GM12873 (cell line): ENCODE measurements around the gene RMDN2.

Source experiments
- CTCF ChIP-seq: IDR thresholded peaks from 2 replicates; pipeline ENCODE4 v1.5.1; 2012; ENCODE audit warnings: low read depth, mild to moderate bottlenecking, moderate library complexity, low read length, control low read depth; ENCODE audit not compliant: insufficient read depth; ENCODE audit errors: missing control alignments

The RMDN2 gene

GRCh38 chr2:38030635-38031355, 105.7 kb downstream of the RMDN2 start:
- TF ChIP-seq CTCF = no peak

GRCh38 chr2:38032946-38033345, 107.9 kb downstream of the RMDN2 start:
- no peak for TF ChIP-seq CTCF

DNA sequence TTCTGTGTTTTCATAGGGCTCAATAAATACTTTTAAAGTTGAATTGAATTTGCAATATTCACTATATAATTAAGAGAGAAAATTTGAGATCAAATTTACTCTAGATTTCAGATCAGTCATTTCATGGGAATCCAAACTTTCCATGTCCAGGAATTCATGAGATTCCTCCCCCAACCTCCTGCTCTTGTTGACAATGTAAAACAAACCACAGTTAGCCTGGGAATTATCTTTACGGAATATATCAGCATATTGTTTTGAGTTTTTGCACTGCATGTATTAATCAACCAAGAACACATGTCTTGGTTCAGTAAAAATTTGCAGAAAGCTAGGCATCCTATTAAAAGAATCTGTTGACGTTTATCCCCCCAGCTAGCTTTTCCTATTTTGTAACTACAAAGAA, 108.6 kb downstream of the RMDN2 start:
- no peak for TF ChIP-seq CTCF

DNA sequence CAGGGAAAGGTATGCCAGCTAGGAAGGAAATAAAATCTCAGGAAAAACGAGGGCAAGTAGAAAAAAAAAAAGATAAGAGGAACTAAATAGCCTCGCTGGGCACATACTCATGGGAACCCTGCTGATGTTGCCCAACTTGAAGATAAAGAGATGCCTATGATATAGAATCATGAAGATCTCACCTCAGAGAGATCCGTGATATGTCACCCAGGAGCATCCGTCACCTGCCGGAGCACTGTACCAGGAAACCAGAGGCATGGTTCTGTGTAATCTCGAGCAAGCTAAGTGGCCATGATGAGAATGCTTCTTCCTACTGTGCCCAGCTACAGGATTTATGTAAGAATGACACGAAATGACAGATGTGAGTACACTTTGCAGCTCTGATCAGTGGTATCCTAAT, 110.9 kb downstream of the RMDN2 start:
- no peak for TF ChIP-seq CTCF

- TF ChIP-seq CTCF = no peak
These were observed 112.2 kb downstream of the RMDN2 start for GRCh38 chr2:38037325-38037724.

DNA sequence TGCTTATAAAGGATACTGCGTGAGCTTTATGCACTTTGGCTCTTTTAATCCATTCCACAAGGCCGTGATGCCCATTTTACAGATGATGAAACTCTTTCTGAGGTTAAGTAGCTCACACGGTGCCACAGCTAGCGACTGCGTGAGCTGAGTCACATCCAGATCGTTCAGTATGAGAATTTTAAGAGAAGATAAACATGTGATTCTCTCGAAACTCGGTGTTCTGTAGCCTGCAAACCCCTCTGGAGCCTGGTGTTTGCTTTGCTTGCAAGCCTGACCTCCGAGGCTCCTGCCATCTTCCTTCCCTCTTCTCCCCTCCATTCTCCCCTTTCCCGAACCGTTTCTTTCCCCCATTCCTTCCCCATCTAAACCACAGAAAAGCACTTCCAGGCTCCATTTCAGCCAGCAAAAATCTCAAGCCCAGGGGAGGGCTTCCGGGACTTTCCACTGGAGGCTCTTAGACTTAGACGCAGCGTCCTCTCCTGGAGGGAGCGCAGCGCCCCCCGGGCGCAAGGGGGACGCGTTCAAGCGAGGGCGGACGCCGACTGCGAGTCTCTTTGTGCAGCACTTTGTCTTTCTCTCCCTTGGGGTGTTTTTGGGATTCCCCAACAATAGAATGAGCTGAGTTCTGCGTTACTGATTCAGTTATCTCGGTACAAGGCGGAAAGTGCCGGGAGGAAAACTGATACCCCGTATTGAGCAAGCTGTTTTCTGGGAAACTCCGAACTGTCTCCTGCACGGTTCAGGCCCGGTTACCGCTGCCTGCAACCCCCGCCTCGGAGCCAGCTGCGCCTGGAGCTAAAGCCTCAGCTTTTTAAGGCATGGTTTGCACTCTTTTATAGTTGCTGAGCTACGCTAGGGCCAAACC, 112.9 kb downstream of the RMDN2 start:
- TF ChIP-seq CTCF = peak; percentile 49

- TF ChIP-seq CTCF = no peak
These were observed 113.6 kb downstream of the RMDN2 start for GRCh38 chr2:38038682-38039081.
